Lung (tissue), 16 donors: Measurements from ENCODE around the gene MEDAG. TPM values are rescaled to one million over a fixed set of nuclear protein-coding genes. Genes with fewer than 3 reads are reported as not detected.

Experiments used
- ATAC-seq: fragments of 200-7000 bp; cut with Tn5 transposase; one replicate; pipeline ENCODE4 v1.9.1; 2020; ENCODE audit warnings: moderate number of reproducible peaks; ENCODE audit not compliant: insufficient read depth, low FRiP score
- DNase-seq, 3 donors: peaks; one replicate each; pipeline ENCODE4 v3.0.0-alpha.2; 2013 to 2017
- H3K27ac ChIP-seq, 2 donors: one replicate each; pipeline ENCODE4 v1.5.1; 2013; ENCODE audit warnings: mild to moderate bottlenecking in 2 of 2, moderate library complexity in 2 of 2, control low read depth in 1 of 2, inconsistent platforms in 1 of 2, low read depth in 1 of 2, low read length in 1 of 2
- H3K27me3 ChIP-seq, 3 donors: one replicate each; pipeline ENCODE4 v1.5.1; 2013; ENCODE audit warnings: low read length in 2 of 3; ENCODE audit not compliant: control insufficient read depth in 3 of 3, insufficient read depth in 3 of 3
- H3K36me3 ChIP-seq, 4 donors: one replicate each; pipeline ENCODE4 v1.5.1; 2013; ENCODE audit warnings: low read length in 4 of 4, mild to moderate bottlenecking in 1 of 4, moderate library complexity in 1 of 4; ENCODE audit not compliant: control insufficient read depth in 4 of 4, insufficient read depth in 4 of 4
- H3K4me1 ChIP-seq, 5 donors: one replicate each; pipeline ENCODE4 v1.5.1; 2013; ENCODE audit warnings: low read length in 5 of 5, mild to moderate bottlenecking in 2 of 5, moderate library complexity in 1 of 5; ENCODE audit not compliant: control insufficient read depth in 5 of 5, insufficient read depth in 5 of 5
- H3K4me3 ChIP-seq: one replicate; pipeline ENCODE4 v1.5.1; 2013; ENCODE audit warnings: mild to moderate bottlenecking, control low read depth, moderate library complexity
- H3K9ac ChIP-seq, 2 donors: one replicate each; pipeline ENCODE4 v1.5.1; 2013; ENCODE audit warnings: low read length in 2 of 2, control low read depth in 1 of 2; ENCODE audit not compliant: insufficient read depth in 1 of 2
- H3K9me3 ChIP-seq, 4 donors: one replicate each; pipeline ENCODE4 v1.5.1; 2013; ENCODE audit warnings: low read length in 3 of 4, mild to moderate bottlenecking in 1 of 4, moderate library complexity in 1 of 4; ENCODE audit not compliant: control insufficient read depth in 4 of 4, insufficient read depth in 3 of 4
- CTCF ChIP-seq: IDR thresholded peaks from 2 replicates; pipeline ENCODE4 v1.5.1; 2012; ENCODE audit warnings: mild to moderate bottlenecking; ENCODE audit errors: control extremely low read depth, extremely low read depth
- WGBS, 2 donors: extraction: QIAGEN DNeasy Blood & Tissue Kit; methylation state at CpG; one replicate each; pipeline ENCODE4 v1.1.7; 2013; 5-methylcytosine and 5-hydroxymethylcytosine counted together
- long read RNA-seq, 5 donors: transcript quantifications; one replicate each; lab custom pipeline, GENCODE V29; 2026
- polyA plus RNA-seq, 2 donors: library from polyadenylated mRNA; stranded (reverse); fragments of 200-250 nt; gene quantifications; one replicate each; pipeline ENCODE4 v1.2.1, GENCODE V29; 2013
- total RNA-seq, 2 donors: library from RNA; depleted of rRNA in 1 of 2; stranded (reverse); fragments of >200 nt in 1 of 2; gene quantifications; one replicate each; pipeline ENCODE4 v1.2.1, GENCODE V29; 2014 to 2021
- donor health status: control.
- donor health status: control.
- donor health status: Bipolar disorder and iron deficiency.
- donor health status: healthy.
- donor health status: DM: yes; HTN: yes; CAD: no.

The MEDAG gene
- total RNA-seq (10 to 100 TPM in 1 of 2 donors, under 1 TPM in 1; 0.97 to 14.4 TPM), polyA plus RNA-seq (1 to 10 TPM; 7.7 to 9.0 TPM)
- long read RNA-seq, donor 1, result 0 reads
- long read RNA-seq, donor 2, result 0 reads
- long read RNA-seq, donor 3, partial matches to known transcripts, result 0 of 1 reads
- long read RNA-seq, donor 3, other reads (novel, unspliced or antisense), result 0 of 1 reads
- long read RNA-seq, donor 4, result 0 reads
- long read RNA-seq, donor 5, partial matches to known transcripts, result 0 of 1 reads
- long read RNA-seq, donor 5, other reads (novel, unspliced or antisense), result 0 of 1 reads

GRCh38 chr13:30905932-30906383 is at the start of gene MEDAG:
MEDAG (plus strand) TSS chr13:30906271; CDS start chr13:30906516, 245 bp downstream.
- 14 to 15% methylated on average over 33 to 35 of the region's 35 CpGs for WGBS, 2 donors
- TF ChIP-seq CTCF, result no peak
- ATAC-seq (peak; percentile 70), DNase-seq (peak; percentile 36 to 59 (median 54))
- H3K27me3 ChIP-seq, result peaks cover 0 to 21% (median 9%) of the 10 kb centered on the region in 3 donors
- peak within 1 kb of the TSS; percentile 26 for H3K4me3 ChIP-seq
- H3K27ac ChIP-seq, result peak within 1 kb of the TSS; percentile 37 to 44
- H3K36me3 ChIP-seq, result no peaks in the 10 kb centered on the region
- no peak within 1 kb of the TSS for H3K9ac ChIP-seq
- peaks cover 0 to 28% (median 19%) of the 10 kb centered on the region in 5 donors for H3K4me1 ChIP-seq
- peaks cover 0 to 4% (median 0%) of the 10 kb centered on the region in 4 donors for H3K9me3 ChIP-seq

DNA sequence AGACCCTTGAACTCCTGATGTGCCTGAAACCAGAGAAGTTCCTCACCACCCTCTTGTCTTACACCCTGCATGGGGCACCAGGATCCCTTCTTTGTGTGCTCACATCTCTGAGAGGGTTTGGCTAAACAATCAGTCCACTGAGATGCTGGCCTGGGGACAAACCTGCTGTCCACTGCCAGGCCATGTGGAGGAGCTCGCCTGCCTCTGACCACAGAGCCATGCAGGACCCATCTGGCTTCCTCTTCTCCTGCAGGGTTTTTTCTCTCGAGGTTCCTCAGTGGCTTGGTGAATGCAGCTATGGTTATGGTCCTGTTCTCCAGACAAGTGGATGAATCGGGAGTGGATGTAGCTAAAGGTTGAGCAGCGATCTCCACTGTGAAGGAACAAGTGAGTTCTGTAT is 49.1 kb upstream of the MEDAG start:
- Histone ChIP-seq H3K27me3 (no peaks in the 10 kb centered on the region), H3K4me1 (peaks cover 0 to 29% (median 10%) of the 10 kb centered on the region in 5 donors), H3K9me3 (peaks cover 0 to 3% (median 0%) of the 10 kb centered on the region in 4 donors), H3K27ac (no peak overlapping the region), H3K9ac (no peak overlapping the region), H3K4me3 (no peak overlapping the region), H3K36me3 (no peaks in the 10 kb centered on the region)
- DNase-seq (no peak), ATAC-seq (no peak)
- no peak for TF ChIP-seq CTCF
- 70 to 72% methylated on average over 4 of the region's 4 CpGs for WGBS, 2 donors

DNA sequence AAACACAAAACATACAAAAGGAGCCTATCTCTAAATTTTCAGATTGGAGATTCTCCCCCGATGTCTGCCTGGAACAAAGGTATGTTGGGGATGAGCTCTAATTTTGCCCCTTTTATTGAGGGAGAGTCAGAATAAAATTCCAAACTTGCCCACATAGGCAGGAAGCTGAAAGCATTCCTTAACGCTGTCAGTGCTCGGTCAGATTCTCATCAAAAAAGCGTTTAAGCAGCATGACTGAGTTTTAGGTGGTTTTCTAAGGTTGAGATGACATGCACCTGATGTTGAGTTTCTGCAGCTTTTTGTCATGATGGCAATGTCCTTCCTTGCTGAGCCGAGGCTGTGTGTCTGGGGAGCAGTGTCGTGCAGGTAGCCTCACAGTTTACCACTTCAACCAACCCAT is 48.4 kb upstream of the MEDAG start:
- no peak overlapping the region for H3K4me3 ChIP-seq
- no peak for TF ChIP-seq CTCF
- H3K9me3 ChIP-seq, result peaks cover 0 to 3% (median 0%) of the 10 kb centered on the region in 4 donors
- DNase-seq (no peak), ATAC-seq (no peak)
- no peaks in the 10 kb centered on the region for H3K27me3 ChIP-seq
- peaks cover 0 to 33% (median 17%) of the 10 kb centered on the region in 5 donors for H3K4me1 ChIP-seq
- no peak overlapping the region for H3K27ac ChIP-seq
- H3K9ac ChIP-seq, result no peak overlapping the region
- no peaks in the 10 kb centered on the region for H3K36me3 ChIP-seq
- WGBS, 2 donors, result 88 to 93% methylated on average over 6 of the region's 6 CpGs
